Activated T-cell treated with anti-CD3 and anti-CD28 coated beads, Interleukin-2, amount 50 U/mL, for 72 hours (primary cell): ENCODE results near the gene DENND1A. TPM values are rescaled to one million over a fixed set of nuclear protein-coding genes. Genes with fewer than 3 reads are reported as not detected.
"Not testable (repeated sequence)": the region's sequence is repeated elsewhere in the genome, so short reads cannot be mapped to it uniquely, and the experiment has no call there.

ENCODE experiments used
- ATAC-seq, 2 donors: fragments of 150-1000 bp; cut with Tn5 transposase; replicated peaks in 1 of 2; 2 replicates each; pipeline ENCODE4 v1.10.0; 2021; ENCODE audit warnings: moderate library complexity in 2 of 2, mild to moderate bottlenecking in 1 of 2
- DNase-seq, 2 donors: peaks; one replicate each; pipeline ENCODE4 v3.0.0; 2021 to 2022; ENCODE audit warnings: mixed read lengths in 1 of 2
- H3K27ac Mint-ChIP-seq: one replicate; pipeline ENCODE4 v1.8.0; 2022; ENCODE audit warnings: mild to moderate bottlenecking, moderate library complexity, mixed read lengths
- H3K27me3 Mint-ChIP-seq: one replicate; pipeline ENCODE4 v1.8.0; 2022; ENCODE audit warnings: low read depth, mixed read lengths
- H3K36me3 Mint-ChIP-seq, 2 donors: one replicate each; pipeline ENCODE4 v1.8.0; 2022; ENCODE audit warnings: mixed read lengths in 2 of 2, mild to moderate bottlenecking in 1 of 2; ENCODE audit not compliant: insufficient read depth in 2 of 2
- H3K4me1 Mint-ChIP-seq: one replicate; pipeline ENCODE4 v1.8.0; 2022; ENCODE audit warnings: low read depth, mixed read lengths
- H3K4me3 Mint-ChIP-seq, 2 donors: one replicate each; pipeline ENCODE4 v1.8.0; 2022; ENCODE audit warnings: mild to moderate bottlenecking in 2 of 2, mixed read lengths in 2 of 2, moderate library complexity in 2 of 2
- H3K9me3 Mint-ChIP-seq, 2 donors: one replicate each; pipeline ENCODE4 v1.8.0; 2022; ENCODE audit warnings: mixed read lengths in 2 of 2
- total RNA-seq, 2 donors: library from RNA; stranded (reverse); gene quantifications; one replicate each; pipeline ENCODE4 v1.2.3, GENCODE V29; 2022

The DENND1A gene
- total RNA-seq, 2 donors from 2014 or later = 18.3 to 18.5 TPM

GRCh38 chr9:123893115-123893514, 36.8 kb downstream of the DENND1A start:
- ATAC-seq = no peak
- no peaks in the 10 kb centered on the region for H3K27me3 Mint-ChIP-seq
- H3K36me3 Mint-ChIP-seq = no peaks in the 10 kb centered on the region
- H3K4me1 Mint-ChIP-seq = no peaks in the 10 kb centered on the region
- no peak overlapping the region for H3K27ac Mint-ChIP-seq
- H3K4me3 Mint-ChIP-seq = no peak overlapping the region
- no peaks in the 10 kb centered on the region for H3K9me3 Mint-ChIP-seq
- no peak for DNase-seq

- no peak overlapping the region for H3K4me3 Mint-ChIP-seq
- no peaks in the 10 kb centered on the region for H3K27me3 Mint-ChIP-seq
- DNase-seq (no peak), ATAC-seq (no peak)
- H3K27ac Mint-ChIP-seq = no peak overlapping the region
- peaks cover 6% of the 10 kb centered on the region for H3K4me1 Mint-ChIP-seq
- peaks cover 0 to 1% of the 10 kb centered on the region in 2 donors for H3K9me3 Mint-ChIP-seq
- H3K36me3 Mint-ChIP-seq = peaks cover 0 to 2% of the 10 kb centered on the region in 2 donors
These were observed 42.1 kb downstream of the DENND1A start for GRCh38 chr9:123887837-123888236.

- H3K4me1 Mint-ChIP-seq = peaks cover 24% of the 10 kb centered on the region
These were observed 44.1 kb downstream of the DENND1A start for GRCh38 chr9:123885834-123886233.

GRCh38 chr9:123883634-123884033, 46.3 kb downstream of the DENND1A start:
- ATAC-seq (no peak), DNase-seq (no peak)
- peaks cover 24% of the 10 kb centered on the region for H3K4me1 Mint-ChIP-seq
- peaks cover 0 to 1% of the 10 kb centered on the region in 2 donors for H3K9me3 Mint-ChIP-seq
- no peak overlapping the region for H3K4me3 Mint-ChIP-seq
- no peaks in the 10 kb centered on the region for H3K27me3 Mint-ChIP-seq
- H3K27ac Mint-ChIP-seq = no peak overlapping the region
- H3K36me3 Mint-ChIP-seq = peaks cover 0 to 2% of the 10 kb centered on the region in 2 donors

More at GRCh38 chr9:123885834-123886233, 44.1 kb downstream of the DENND1A start:
- H3K27ac Mint-ChIP-seq, H3K27me3 Mint-ChIP-seq, H3K4me3 Mint-ChIP-seq, DNase-seq, H3K9me3 Mint-ChIP-seq, H3K36me3 Mint-ChIP-seq, ATAC-seq: not testable (repeated sequence)

GRCh38 chr9:123881604-123882003, 48.3 kb downstream of the DENND1A start:
- Mint-ChIP-seq H3K9me3 (no peaks in the 10 kb centered on the region), H3K4me3 (no peak overlapping the region), H3K4me1 (peaks cover 24% of the 10 kb centered on the region), H3K27ac (no peak overlapping the region), H3K27me3 (no peaks in the 10 kb centered on the region), H3K36me3 (no peaks in the 10 kb centered on the region)
- peak in 1 of 2 donors; percentile 44 for ATAC-seq
- no peak for DNase-seq

- Mint-ChIP-seq H3K4me1 (peaks cover 24% of the 10 kb centered on the region), H3K27me3 (no peaks in the 10 kb centered on the region), H3K9me3 (no peaks in the 10 kb centered on the region), H3K4me3 (no peak overlapping the region), H3K36me3 (peaks cover 0 to 3% of the 10 kb centered on the region in 2 donors), H3K27ac (no peak overlapping the region)
- DNase-seq (no peak), ATAC-seq (no peak)
These were observed 49.5 kb downstream of the DENND1A start for GRCh38 chr9:123880420-123880819.

- ATAC-seq (no peak), DNase-seq (no peak)
- Mint-ChIP-seq H3K9me3 (no peaks in the 10 kb centered on the region), H3K4me3 (no peak overlapping the region), H3K27ac (no peak overlapping the region), H3K4me1 (peaks cover 7% of the 10 kb centered on the region), H3K36me3 (peaks cover 0 to 3% of the 10 kb centered on the region in 2 donors), H3K27me3 (no peaks in the 10 kb centered on the region)
These were observed 53.2 kb downstream of the DENND1A start for GRCh38 chr9:123876750-123877149.

- no peaks in the 10 kb centered on the region for H3K27me3 Mint-ChIP-seq
- H3K4me1 Mint-ChIP-seq = peaks cover 11% of the 10 kb centered on the region
- H3K9me3 Mint-ChIP-seq = no peaks in the 10 kb centered on the region
- H3K36me3 Mint-ChIP-seq = peaks cover 0 to 5% of the 10 kb centered on the region in 2 donors
- DNase-seq (no peak), ATAC-seq (no peak)
- no peak overlapping the region for H3K27ac Mint-ChIP-seq
- H3K4me3 Mint-ChIP-seq = no peak overlapping the region
These were observed 57.2 kb downstream of the DENND1A start for GRCh38 chr9:123872710-123873109.

GRCh38 chr9:123871781-123872180, 58.1 kb downstream of the DENND1A start:
- Mint-ChIP-seq H3K4me1 (peaks cover 20% of the 10 kb centered on the region), H3K27ac (no peak overlapping the region), H3K27me3 (no peaks in the 10 kb centered on the region), H3K4me3 (no peak overlapping the region), H3K9me3 (no peaks in the 10 kb centered on the region), H3K36me3 (peaks cover 0 to 7% of the 10 kb centered on the region in 2 donors)
- no peak for DNase-seq
- ATAC-seq = no peak

- H3K27me3 Mint-ChIP-seq = no peaks in the 10 kb centered on the region
- H3K27ac Mint-ChIP-seq = peak overlapping the region; percentile 95
- H3K4me1 Mint-ChIP-seq = peaks cover 30% of the 10 kb centered on the region
- H3K36me3 Mint-ChIP-seq = peaks cover 0 to 8% of the 10 kb centered on the region in 2 donors
- peak overlapping the region; percentile 63 to 78 for H3K4me3 Mint-ChIP-seq
- DNase-seq (no peak), ATAC-seq (peak in 1 of 2 donors; percentile 38)
- no peaks in the 10 kb centered on the region for H3K9me3 Mint-ChIP-seq
These were observed 61.9 kb downstream of the DENND1A start for GRCh38 chr9:123868002-123868401.

GRCh38 chr9:123867034-123867433, 62.9 kb downstream of the DENND1A start:
- Mint-ChIP-seq H3K9me3 (no peaks in the 10 kb centered on the region), H3K27ac (peak overlapping the region; percentile 95), H3K4me3 (peak overlapping the region; percentile 43 to 45), H3K36me3 (peaks cover 0 to 8% of the 10 kb centered on the region in 2 donors), H3K4me1 (peaks cover 30% of the 10 kb centered on the region), H3K27me3 (no peaks in the 10 kb centered on the region)
- ATAC-seq (no peak), DNase-seq (no peak)

GRCh38 chr9:123866497-123866896, 63.4 kb downstream of the DENND1A start:
- H3K9me3 Mint-ChIP-seq = no peaks in the 10 kb centered on the region

GRCh38 chr9:123865226-123866000, 64.5 kb downstream of the DENND1A start:
- Mint-ChIP-seq H3K4me3 (no peak overlapping the region), H3K9me3 (no peaks in the 10 kb centered on the region), H3K36me3 (peaks cover 0 to 8% of the 10 kb centered on the region in 2 donors), H3K27ac (peak overlapping the region; percentile 95), H3K27me3 (no peaks in the 10 kb centered on the region), H3K4me1 (peaks cover 30% of the 10 kb centered on the region)
- DNase-seq = no peak
- ATAC-seq = no peak

More at GRCh38 chr9:123866497-123866896, 63.4 kb downstream of the DENND1A start:
- peak overlapping the region in 1 of 2 donors; percentile 22 for H3K4me3 Mint-ChIP-seq
- no peaks in the 10 kb centered on the region for H3K27me3 Mint-ChIP-seq
- peaks cover 0 to 8% of the 10 kb centered on the region in 2 donors for H3K36me3 Mint-ChIP-seq
- H3K4me1 Mint-ChIP-seq = peaks cover 30% of the 10 kb centered on the region
- peak overlapping the region; percentile 95 for H3K27ac Mint-ChIP-seq
- DNase-seq (no peak), ATAC-seq (no peak)
